Activated T-cell treated with anti-CD3 and anti-CD28 coated beads for 48 hours (primary cell): ENCODE measurements around the gene OR10G7.
"Not testable (repeated sequence)": the region's sequence is repeated elsewhere in the genome, so short reads cannot be mapped to it uniquely, and the experiment has no call there.

Experiments
- DNase-seq: peaks from one replicate; pipeline ENCODE4 v3.0.0-alpha.2; 2020; ENCODE audit warnings: low read depth

Gene OR10G7

DNA sequence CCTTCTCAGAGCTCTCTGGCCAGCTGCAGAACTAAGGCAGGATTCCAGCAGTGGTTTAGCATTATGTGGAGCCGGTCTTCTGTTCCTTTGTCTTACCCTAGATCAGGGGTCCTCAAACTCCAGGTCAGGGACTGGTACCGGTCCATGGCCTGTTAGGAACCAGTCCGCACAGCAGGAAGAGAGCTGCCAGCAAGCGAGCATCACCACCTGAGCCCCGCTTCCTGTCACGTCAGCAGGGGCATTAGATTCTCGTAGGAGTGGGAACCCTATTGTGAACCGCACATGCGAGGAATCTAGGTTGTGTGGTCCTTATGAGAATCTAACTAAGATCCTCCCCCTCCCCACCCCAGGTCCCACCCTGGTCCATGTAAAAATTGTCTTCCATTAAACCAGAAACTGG, 1.6 kb downstream of the OR10G7 start:
- DNase-seq = no peak

DNA sequence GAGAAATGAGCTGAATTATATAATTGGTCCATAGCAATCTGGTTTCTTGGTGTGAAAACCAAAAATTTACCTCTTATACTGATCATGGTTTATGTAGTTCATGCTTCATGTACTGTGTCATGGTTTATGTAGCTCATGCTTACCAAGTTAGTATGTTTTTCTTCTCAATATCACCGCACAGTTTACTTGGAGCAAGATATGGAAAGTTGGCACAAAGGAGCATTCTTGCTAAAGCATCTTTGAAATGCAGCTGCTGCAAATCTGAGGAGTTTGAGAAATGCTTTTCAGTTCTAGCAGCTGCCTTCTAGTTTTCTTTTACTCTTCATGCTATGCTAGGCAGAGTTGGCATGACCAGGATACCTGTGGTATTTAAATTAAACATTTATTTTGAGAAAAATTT, 4.5 kb downstream of the OR10G7 start:
- no peak for DNase-seq

- no peak for DNase-seq
These were observed 14.6 kb downstream of the OR10G7 start, which contains the start of gene OR10G8 for GRCh38 chr11:124026498-124026897. Gene OR10G8 (plus strand): TSS chr11:124026798. CDS start chr11:124029623, 2,825 bp downstream.

DNA sequence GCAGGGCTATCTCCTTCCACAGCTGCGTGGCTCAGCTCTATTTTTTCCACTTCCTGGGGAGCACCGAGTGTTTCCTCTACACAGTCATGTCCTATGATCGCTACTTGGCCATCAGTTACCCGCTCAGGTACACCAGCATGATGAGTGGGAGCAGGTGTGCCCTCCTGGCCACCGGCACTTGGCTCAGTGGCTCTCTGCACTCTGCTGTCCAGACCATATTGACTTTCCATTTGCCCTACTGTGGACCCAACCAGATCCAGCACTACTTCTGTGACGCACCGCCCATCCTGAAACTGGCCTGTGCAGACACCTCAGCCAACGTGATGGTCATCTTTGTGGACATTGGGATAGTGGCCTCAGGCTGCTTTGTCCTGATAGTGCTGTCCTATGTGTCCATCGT, 25.3 kb downstream of the OR10G7 start:
- DNase-seq = not testable (repeated sequence)

DNA sequence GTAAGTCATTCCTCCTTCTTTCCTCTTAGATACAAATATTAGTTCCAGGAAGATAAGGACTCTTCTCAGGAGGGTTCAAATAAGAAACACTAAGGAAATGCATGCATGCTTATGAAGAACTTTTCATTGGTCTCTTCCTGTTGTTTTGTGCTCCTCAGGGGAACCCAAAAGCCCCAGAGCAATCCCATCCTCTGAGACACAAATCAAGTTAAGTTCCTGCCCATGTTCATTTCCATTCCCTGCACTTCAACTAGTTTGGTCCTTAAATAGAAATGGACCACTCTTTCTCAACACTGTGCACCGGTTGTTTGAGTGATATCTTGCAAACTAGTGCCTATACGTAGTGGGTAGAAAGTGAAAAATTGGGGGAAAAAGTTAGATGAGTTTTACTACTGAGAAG, 28.4 kb downstream of the OR10G7 start, which contains the start of gene OR10G4:
Gene OR10G4, plus strand, starts transcription at position 301 of the 400 bp plus-strand sequence. CDS start 2,578 bp downstream, outside the sequence.
- no peak for DNase-seq

- DNase-seq = no peak
These were observed 46.0 kb downstream of the OR10G7 start, which contains the start of gene OR10G6 for GRCh38 chr11:123995119-123995518. Gene OR10G6 (minus strand): TSS chr11:123995161. CDS start chr11:123995161, 0 bp downstream.
